ENCODE data around the gene ANTKMT.
A peak's percentile ranks its signal among the peaks of the same experiment; 100 is the strongest.
"Not testable (repeated sequence)": the region's sequence is repeated elsewhere in the genome, so short reads cannot be mapped to it uniquely, and the experiment has no call there.

ANTKMT gene

GRCh38 chr16:698911-699671 is 21.9 kb upstream of the ANTKMT start:
- no peak for DNase-seq (ENCODE audit: low read depth, low spot score)

- no peak for DNase-seq (ENCODE audit: low read depth, low spot score)
These were observed 20.0 kb upstream of the ANTKMT start for GRCh38 chr16:700684-701584.

GRCh38 chr16:702341-702740 is 18.6 kb upstream of the ANTKMT start:
- DNase-seq (ENCODE audit: low read depth, low spot score), result no peak

GRCh38 chr16:703406-703805 is 17.5 kb upstream of the ANTKMT start:
- no peak for DNase-seq (ENCODE audit: low read depth, low spot score)

GRCh38 chr16:704047-704446 is 16.9 kb upstream of the ANTKMT start:
- no peak for DNase-seq (ENCODE audit: low read depth, low spot score)

- DNase-seq (ENCODE audit: low read depth, low spot score), result no peak
These were observed 16.2 kb upstream of the ANTKMT start for GRCh38 chr16:704552-705380.

GRCh38 chr16:705431-706188 is 15.3 kb upstream of the ANTKMT start, which contains the start of gene FBXL16:
TSS of gene FBXL16 (minus strand) at chr16:705801. CDS start at chr16:697405, 8,396 bp downstream.
- DNase-seq (ENCODE audit: low read depth, low spot score), result no peak

GRCh38 chr16:706189-707061 is 14.5 kb upstream of the ANTKMT start:
- no peak for DNase-seq (ENCODE audit: low read depth, low spot score)

- no peak for DNase-seq (ENCODE audit: low read depth, low spot score)
These were observed 13.8 kb upstream of the ANTKMT start for GRCh38 chr16:707062-707538.

- DNase-seq (ENCODE audit: low read depth, low spot score), result no peak
These were observed 12.9 kb upstream of the ANTKMT start for GRCh38 chr16:708019-708418.

GRCh38 chr16:708959-709358 is 12.0 kb upstream of the ANTKMT start:
- DNase-seq (ENCODE audit: low read depth, low spot score), result no peak

- DNase-seq (ENCODE audit: low read depth, low spot score), result no peak
These were observed 11.1 kb upstream of the ANTKMT start for GRCh38 chr16:709566-710499.

GRCh38 chr16:710500-711075 is 10.4 kb upstream of the ANTKMT start:
- no peak for DNase-seq (ENCODE audit: low read depth, low spot score)

GRCh38 chr16:711084-711483 is 9.9 kb upstream of the ANTKMT start:
- no peak for DNase-seq (ENCODE audit: low read depth, low spot score)

- peak; percentile 66 for DNase-seq (ENCODE audit: low read depth, low spot score)
These were observed 9.2 kb upstream of the ANTKMT start for GRCh38 chr16:711548-712320.

GRCh38 chr16:712740-713250 is 8.2 kb upstream of the ANTKMT start:
- DNase-seq (ENCODE audit: low read depth, low spot score), result not testable (repeated sequence)

- no peak for DNase-seq (ENCODE audit: low read depth, low spot score)
These were observed 6.9 kb upstream of the ANTKMT start for GRCh38 chr16:714079-714478.

All from activated naive CD8-positive, alpha-beta T cell treated with anti-CD3 and anti-CD28 coated beads, Interleukin-2, amount 50 U/mL, for 16 hours (primary cell).